Tibial nerve (tissue), 4 donors: ENCODE data around the gene ST8SIA4. TPM values are rescaled to one million over a fixed set of nuclear protein-coding genes. Genes with fewer than 3 reads are reported as not detected.

Source experiments
- DNase-seq, 2 donors: peaks; one replicate each; pipeline ENCODE4 v3.0.0-alpha.2; 2019; ENCODE audit warnings: low spot score in 2 of 2
- H3K27ac ChIP-seq, 4 donors: fragments of 200-600 bp; sonication (generic) in 3 of 4; one replicate each; pipeline ENCODE4 v1.5.1; 2017 to 2019; ENCODE audit warnings: mild to moderate bottlenecking in 1 of 4
- H3K27me3 ChIP-seq, 2 donors: fragments of 200-600 bp; sonication (generic) in 1 of 2; one replicate each; pipeline versions ENCODE4 v1.5.1 to v1.6.0; 2017 to 2019
- H3K36me3 ChIP-seq, 3 donors: fragments of 200-600 bp; sonication (generic); one replicate each; pipeline ENCODE4 v1.5.1; 2018 to 2019
- H3K4me1 ChIP-seq, 4 donors: fragments of 200-600 bp; sonication (generic) in 3 of 4; one replicate each; pipeline ENCODE4 v1.5.1; 2017 to 2019
- H3K4me3 ChIP-seq, 4 donors: fragments of 200-600 bp; sonication (generic) in 3 of 4; one replicate each; pipeline ENCODE4 v1.5.1; 2017 to 2019; ENCODE audit warnings: mild to moderate bottlenecking in 1 of 4, moderate library complexity in 1 of 4
- H3K9me3 ChIP-seq, 4 donors: fragments of 200-600 bp; sonication (generic) in 3 of 4; one replicate each; pipeline ENCODE4 v1.5.1; 2017 to 2019
- CTCF ChIP-seq, 5 experiments: fragments of 200-600 bp in 3 of 5; fragments of 450-650 bp in 2 of 5; sonication (generic) in 3 of 5; IDR thresholded peaks; one replicate each; pipeline ENCODE4 v1.5.1; 2016 to 2019; ENCODE audit warnings: antibody characterized with exemption in 5 of 5, mild to moderate bottlenecking in 3 of 5, moderate library complexity in 2 of 5
- EP300 ChIP-seq, 2 donors: sonication (generic); formaldehyde crosslinking; IDR thresholded peaks; one replicate each; pipeline ENCODE4 v1.6.1; 2017; ENCODE audit warnings: antibody characterized with exemption in 2 of 2, mild to moderate bottlenecking in 1 of 2
- POLR2A ChIP-seq, 2 donors: fragments of 450-650 bp; IDR thresholded peaks; one replicate each; pipeline ENCODE4 v1.6.1; 2017; ENCODE audit warnings: antibody characterized with exemption in 2 of 2, mild to moderate bottlenecking in 2 of 2, moderate library complexity in 2 of 2
- WGBS, 2 donors: methylation state at CpG; one replicate each; pipeline ENCODE4 v1.1.5; 2018; 5-methylcytosine and 5-hydroxymethylcytosine counted together
- total RNA-seq, 4 donors: library from RNA; depleted of rRNA; stranded (reverse); fragments of >200 nt; gene quantifications; one replicate each; pipeline ENCODE4 v1.1.0, GENCODE V29; 2016

ST8SIA4 gene
- total RNA-seq, 4 donors from 2014 or later, result 1.8 to 5.7 (median 3.5) TPM

GRCh38 chr5:100803397-100803796, 99.7 kb downstream of the ST8SIA4 start:
- H3K4me3 ChIP-seq, result no peak overlapping the region
- H3K27me3 ChIP-seq, result no peaks in the 10 kb centered on the region
- WGBS, 2 donors, result 78 to 80% methylated on average over 2 of the region's 2 CpGs
- no peak for TF ChIP-seq CTCF (IDR thresholded peaks at IDR 0.05)
- no peak for TF ChIP-seq EP300 (IDR thresholded peaks at IDR 0.05)
- TF ChIP-seq POLR2A (IDR thresholded peaks at IDR 0.05), result no peak
- no peaks in the 10 kb centered on the region for H3K36me3 ChIP-seq
- H3K9me3 ChIP-seq, result peaks cover 0 to 5% (median 0%) of the 10 kb centered on the region in 4 donors
- DNase-seq, result no peak
- no peak overlapping the region for H3K27ac ChIP-seq
- H3K4me1 ChIP-seq, result no peaks in the 10 kb centered on the region

- no peak overlapping the region for H3K27ac ChIP-seq
Measured at GRCh38 chr5:100802208-100802607, 100.9 kb downstream of the ST8SIA4 start.

GRCh38 chr5:100800562-100800961, 102.5 kb downstream of the ST8SIA4 start:
- TF ChIP-seq POLR2A (IDR thresholded peaks at IDR 0.05) (no peak), CTCF (IDR thresholded peaks at IDR 0.05) (no peak), EP300 (IDR thresholded peaks at IDR 0.05) (no peak)
- Histone ChIP-seq H3K4me3 (no peak overlapping the region), H3K36me3 (no peaks in the 10 kb centered on the region), H3K27ac (no peak overlapping the region), H3K9me3 (peaks cover 0 to 5% (median 0%) of the 10 kb centered on the region in 4 donors), H3K27me3 (no peaks in the 10 kb centered on the region), H3K4me1 (no peaks in the 10 kb centered on the region)
- WGBS, 2 donors, result 71% methylated on average over 5 of the region's 5 CpGs
- no peak for DNase-seq

More at GRCh38 chr5:100802208-100802607, 100.9 kb downstream of the ST8SIA4 start:
- 86% methylated on average over 2 of the region's 2 CpGs for WGBS, 2 donors
- Histone ChIP-seq H3K36me3 (no peaks in the 10 kb centered on the region), H3K27me3 (no peaks in the 10 kb centered on the region), H3K4me1 (no peaks in the 10 kb centered on the region), H3K9me3 (peaks cover 0 to 5% (median 0%) of the 10 kb centered on the region in 4 donors), H3K4me3 (no peak overlapping the region)
- DNase-seq, result no peak
- no peak for TF ChIP-seq CTCF (IDR thresholded peaks at IDR 0.05)

GRCh38 chr5:100799166-100799565, 103.9 kb downstream of the ST8SIA4 start:
- DNase-seq, result no peak

GRCh38 chr5:100797861-100798260, 105.2 kb downstream of the ST8SIA4 start:
- TF ChIP-seq CTCF (IDR thresholded peaks at IDR 0.05), result no peak
- TF ChIP-seq EP300 (IDR thresholded peaks at IDR 0.05), result no peak
- no peak for TF ChIP-seq POLR2A (IDR thresholded peaks at IDR 0.05)
- no peak for DNase-seq
- Histone ChIP-seq H3K4me1 (no peaks in the 10 kb centered on the region), H3K9me3 (peaks cover 0 to 19% (median 0%) of the 10 kb centered on the region in 4 donors), H3K27me3 (no peaks in the 10 kb centered on the region), H3K27ac (no peak overlapping the region), H3K4me3 (no peak overlapping the region), H3K36me3 (no peaks in the 10 kb centered on the region)
- 76 to 83% methylated on average over 2 of the region's 2 CpGs for WGBS, 2 donors

More at GRCh38 chr5:100799166-100799565, 103.9 kb downstream of the ST8SIA4 start:
- TF ChIP-seq EP300 (IDR thresholded peaks at IDR 0.05) (no peak), POLR2A (IDR thresholded peaks at IDR 0.05) (no peak), CTCF (IDR thresholded peaks at IDR 0.05) (no peak)
- WGBS, 2 donors, result 57 to 70% methylated on average over 2 of the region's 2 CpGs
- Histone ChIP-seq H3K27ac (no peak overlapping the region), H3K4me1 (no peaks in the 10 kb centered on the region), H3K27me3 (no peaks in the 10 kb centered on the region), H3K4me3 (no peak overlapping the region), H3K36me3 (no peaks in the 10 kb centered on the region), H3K9me3 (peaks cover 0 to 13% (median 0%) of the 10 kb centered on the region in 4 donors)
